ENCODE results near the gene MON2. TPM values are rescaled to one million over a fixed set of nuclear protein-coding genes. Genes with fewer than 3 reads are reported as not detected.
A peak's percentile ranks its signal among the peaks of the same experiment; 100 is the strongest.

Gene MON2
- total RNA-seq, 1 donor from 2014 or later, result 76.6 TPM

DNA sequence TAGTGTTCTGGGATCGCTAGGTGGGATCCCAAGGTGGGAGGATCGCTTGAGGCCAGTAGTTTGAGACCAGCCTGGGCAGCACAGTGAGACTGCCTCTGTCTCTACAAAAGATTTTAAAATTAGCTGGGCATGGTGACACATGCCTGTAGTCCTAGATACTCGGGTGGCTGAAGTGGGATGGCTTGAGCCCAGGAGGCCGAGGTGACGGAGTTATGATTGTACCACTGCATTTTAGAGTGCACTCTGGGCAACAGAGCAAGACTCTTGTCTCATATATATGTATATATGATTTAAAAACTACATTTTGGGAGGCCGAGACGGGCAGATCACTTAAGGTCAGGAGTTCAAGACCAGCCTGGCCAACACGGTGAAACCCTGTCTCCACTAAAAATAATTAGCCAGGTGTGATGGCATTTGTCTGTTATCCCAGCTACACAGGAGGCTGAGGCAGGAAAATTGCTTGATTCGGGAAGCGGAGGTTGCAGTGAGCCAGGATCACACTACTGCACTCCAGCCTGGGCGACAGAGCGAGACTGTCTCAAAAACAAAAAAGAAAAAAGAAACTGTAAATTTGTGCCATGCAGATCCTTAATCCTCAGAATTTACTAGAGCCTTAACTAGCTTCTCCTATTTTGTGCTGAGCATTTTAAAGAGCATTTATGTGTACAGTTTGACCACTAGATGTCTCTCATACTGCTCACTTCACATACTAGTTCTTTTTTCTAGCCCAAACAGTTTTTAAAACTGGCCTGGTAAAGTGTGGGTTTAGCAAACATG is 114.8 kb downstream of the MON2 start:
- H3K4me3 Mint-ChIP-seq, result no peak overlapping the region
- no peak for DNase-seq (ENCODE audit: low spot score in 2 of 2, unreplicated experiment in 2 of 2)
- peaks cover 8% of the 10 kb centered on the region for H3K36me3 Mint-ChIP-seq
- H3K27me3 Mint-ChIP-seq (ENCODE audit: low read depth), result no peaks in the 10 kb centered on the region
- no peak overlapping the region for H3K27ac Mint-ChIP-seq
- TF ChIP-seq, protein P1, sequence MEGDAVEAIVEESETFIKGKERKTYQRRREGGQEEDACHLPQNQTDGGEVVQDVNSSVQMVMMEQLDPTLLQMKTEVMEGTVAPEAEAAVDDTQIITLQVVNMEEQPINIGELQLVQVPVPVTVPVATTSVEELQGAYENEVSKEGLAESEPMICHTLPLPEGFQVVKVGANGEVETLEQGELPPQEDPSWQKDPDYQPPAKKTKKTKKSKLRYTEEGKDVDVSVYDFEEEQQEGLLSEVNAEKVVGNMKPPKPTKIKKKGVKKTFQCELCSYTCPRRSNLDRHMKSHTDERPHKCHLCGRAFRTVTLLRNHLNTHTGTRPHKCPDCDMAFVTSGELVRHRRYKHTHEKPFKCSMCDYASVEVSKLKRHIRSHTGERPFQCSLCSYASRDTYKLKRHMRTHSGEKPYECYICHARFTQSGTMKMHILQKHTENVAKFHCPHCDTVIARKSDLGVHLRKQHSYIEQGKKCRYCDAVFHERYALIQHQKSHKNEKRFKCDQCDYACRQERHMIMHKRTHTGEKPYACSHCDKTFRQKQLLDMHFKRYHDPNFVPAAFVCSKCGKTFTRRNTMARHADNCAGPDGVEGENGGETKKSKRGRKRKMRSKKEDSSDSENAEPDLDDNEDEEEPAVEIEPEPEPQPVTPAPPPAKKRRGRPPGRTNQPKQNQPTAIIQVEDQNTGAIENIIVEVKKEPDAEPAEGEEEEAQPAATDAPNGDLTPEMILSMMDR (IDR thresholded peaks at IDR 0.05; ENCODE audit: unreplicated experiment), result peak; percentile 37
- H3K9me3 Mint-ChIP-seq, result no peaks in the 10 kb centered on the region
- peaks cover 2% of the 10 kb centered on the region for H3K4me1 Mint-ChIP-seq

DNA sequence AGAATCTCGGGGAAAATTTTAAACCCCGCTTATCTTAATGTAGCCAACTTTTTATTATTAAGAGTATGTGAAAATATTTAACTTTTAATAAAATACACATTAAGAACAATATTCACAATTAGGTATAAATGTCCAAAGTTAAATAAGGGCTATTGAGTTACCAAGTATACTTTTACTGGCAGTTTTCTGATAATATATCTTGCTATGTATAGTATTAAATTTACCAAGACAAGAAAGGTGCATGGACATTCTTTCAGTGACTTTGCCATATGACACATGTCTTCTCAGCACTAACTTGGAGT is 115.4 kb downstream of the MON2 start:
- Mint-ChIP-seq H3K4me1 (peaks cover 2% of the 10 kb centered on the region), H3K36me3 (peaks cover 11% of the 10 kb centered on the region), H3K27me3 (ENCODE audit: low read depth) (no peaks in the 10 kb centered on the region), H3K27ac (peak overlapping the region; percentile 44), H3K4me3 (no peak overlapping the region), H3K9me3 (no peaks in the 10 kb centered on the region)
- TF ChIP-seq, protein P1 (IDR thresholded peaks at IDR 0.05; ENCODE audit: unreplicated experiment), result no peak
- DNase-seq (ENCODE audit: low spot score in 2 of 2, unreplicated experiment in 2 of 2), result no peak

DNA sequence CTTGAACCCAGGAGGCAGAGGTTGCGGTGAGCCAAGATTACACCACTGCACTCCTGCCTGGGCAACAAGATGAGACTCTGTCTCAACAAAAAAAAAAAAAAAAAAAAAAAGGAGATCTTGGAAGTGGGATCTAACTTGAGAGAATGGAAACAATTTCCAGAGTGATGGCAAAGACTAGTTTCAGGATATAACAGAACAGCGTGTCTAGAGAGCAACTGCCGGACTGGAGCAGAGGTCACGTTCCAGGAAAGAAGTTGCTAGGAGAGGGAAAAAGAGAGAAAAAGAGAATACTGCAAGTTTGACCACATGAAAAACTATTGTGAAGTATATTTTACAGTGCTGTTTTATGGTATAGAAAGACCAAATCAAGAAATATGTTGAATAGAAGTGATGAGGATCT is 118.0 kb downstream of the MON2 start:
- Mint-ChIP-seq H3K4me3 (no peak overlapping the region), H3K27ac (no peak overlapping the region), H3K36me3 (peaks cover 21% of the 10 kb centered on the region), H3K9me3 (no peaks in the 10 kb centered on the region), H3K4me1 (peaks cover 2% of the 10 kb centered on the region), H3K27me3 (ENCODE audit: low read depth) (no peaks in the 10 kb centered on the region)
- DNase-seq (ENCODE audit: low spot score in 2 of 2, unreplicated experiment in 2 of 2), result no peak
- TF ChIP-seq, protein P1 (IDR thresholded peaks at IDR 0.05; ENCODE audit: unreplicated experiment), result no peak

DNA sequence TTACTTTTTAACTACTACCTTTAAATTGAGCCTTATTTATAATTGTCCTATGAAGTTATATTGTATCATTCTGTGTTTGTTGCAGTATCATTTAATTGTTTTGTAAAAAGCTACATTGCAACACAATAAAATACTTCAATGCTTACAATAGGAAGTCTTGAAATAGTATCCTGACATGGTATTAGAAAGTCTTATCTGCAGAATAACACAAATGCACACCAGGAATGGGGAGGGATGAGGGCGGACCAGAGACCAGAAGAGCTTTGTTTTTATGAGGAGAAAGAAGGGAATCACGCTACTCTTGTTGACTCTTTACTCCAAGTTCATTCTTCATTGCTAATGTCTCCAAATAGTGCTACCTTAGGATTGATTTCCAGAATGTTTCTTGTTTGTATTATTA is 120.2 kb downstream of the MON2 start:
- no peak overlapping the region for H3K4me3 Mint-ChIP-seq
- DNase-seq (ENCODE audit: low spot score in 2 of 2, unreplicated experiment in 2 of 2), result no peak
- H3K4me1 Mint-ChIP-seq, result peaks cover 2% of the 10 kb centered on the region
- TF ChIP-seq, protein P1 (IDR thresholded peaks at IDR 0.05; ENCODE audit: unreplicated experiment), result no peak
- H3K27me3 Mint-ChIP-seq (ENCODE audit: low read depth), result no peaks in the 10 kb centered on the region
- peaks cover 31% of the 10 kb centered on the region for H3K36me3 Mint-ChIP-seq
- no peak overlapping the region for H3K27ac Mint-ChIP-seq
- no peaks in the 10 kb centered on the region for H3K9me3 Mint-ChIP-seq

DNA sequence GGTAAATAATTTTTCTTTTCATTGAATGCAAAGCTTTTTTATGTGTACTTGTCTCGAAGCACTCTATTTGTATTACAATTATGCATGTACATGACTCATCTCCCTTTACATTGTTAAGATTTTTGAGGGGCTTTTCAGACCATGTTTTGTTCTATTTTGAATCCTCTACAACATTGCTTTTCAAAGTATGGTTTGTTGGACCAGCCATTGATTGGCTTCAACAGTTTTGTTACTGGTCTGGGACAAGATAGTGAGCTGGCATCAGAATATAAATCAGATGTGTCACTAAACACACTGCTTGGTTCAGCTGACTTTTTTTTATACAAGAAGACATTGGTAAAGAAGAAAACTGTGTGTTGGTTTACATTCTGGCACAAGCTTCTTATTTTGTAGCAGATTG is 122.3 kb downstream of the MON2 start:
- no peak for DNase-seq (ENCODE audit: low spot score in 2 of 2, unreplicated experiment in 2 of 2)
- no peak overlapping the region for H3K4me3 Mint-ChIP-seq
- no peaks in the 10 kb centered on the region for H3K4me1 Mint-ChIP-seq
- peak overlapping the region; percentile 56 for H3K27ac Mint-ChIP-seq
- H3K27me3 Mint-ChIP-seq (ENCODE audit: low read depth), result no peaks in the 10 kb centered on the region
- TF ChIP-seq, protein P1 (IDR thresholded peaks at IDR 0.05; ENCODE audit: unreplicated experiment), result no peak
- peaks cover 26% of the 10 kb centered on the region for H3K36me3 Mint-ChIP-seq
- H3K9me3 Mint-ChIP-seq, result no peaks in the 10 kb centered on the region

All from mesothelial cell of epicardium (in vitro differentiated cells).